Heart left ventricle (tissue), 16 donors: ENCODE measurements around the gene OR52E8. TPM values are rescaled to one million over a fixed set of nuclear protein-coding genes. Genes with fewer than 3 reads are reported as not detected.

Experiments used
- ATAC-seq, 4 donors: fragments of 200-7000 bp; cut with Tn5 transposase; one replicate each; pipeline ENCODE4 v1.9.1; 2020 to 2022; ENCODE audit warnings: moderate library complexity in 4 of 4, mild to moderate bottlenecking in 3 of 4, moderate number of reproducible peaks in 1 of 4
- DNase-seq, 5 donors: peaks; one replicate each; pipeline ENCODE4 v3.0.0-alpha.2; 2020
- H3K27ac ChIP-seq, 12 donors: fragments of 200-600 bp; sonication (generic) in 4 of 12; one replicate each; pipeline versions ENCODE4 v1.5.0 to v1.8.0; 2016 to 2022; ENCODE audit warnings: mild to moderate bottlenecking in 2 of 12
- H3K27me3 ChIP-seq, 9 donors: fragments of 200-600 bp; sonication (generic) in 2 of 9; one replicate each; pipeline versions ENCODE4 v1.5.1 to v1.8.0; 2016 to 2022; ENCODE audit warnings: mild to moderate bottlenecking in 3 of 9
- H3K36me3 ChIP-seq, 9 donors: fragments of 200-600 bp; sonication (generic) in 2 of 9; one replicate each; pipeline versions ENCODE4 v1.5.0 to v1.8.0; 2018 to 2022; ENCODE audit warnings: mild to moderate bottlenecking in 2 of 9
- H3K4me1 ChIP-seq, 12 donors: fragments of 200-600 bp; sonication (generic) in 4 of 12; one replicate each; pipeline versions ENCODE4 v1.5.0 to v1.8.0; 2016 to 2022; ENCODE audit warnings: mild to moderate bottlenecking in 3 of 12
- H3K4me3 ChIP-seq, 12 donors: fragments of 200-600 bp; sonication (generic) in 4 of 12; one replicate each; pipeline versions ENCODE4 v1.5.0 to v1.8.0; 2017 to 2022; ENCODE audit warnings: mild to moderate bottlenecking in 9 of 12, moderate library complexity in 4 of 12
- H3K9me3 ChIP-seq, 12 donors: fragments of 200-600 bp; sonication (generic) in 4 of 12; one replicate each; pipeline versions ENCODE4 v1.5.0 to v1.8.0; 2016 to 2022; ENCODE audit warnings: mild to moderate bottlenecking in 1 of 12
- CTCF ChIP-seq, 12 donors: fragments of 200-600 bp; sonication (generic) in 4 of 12; IDR thresholded peaks; one replicate each; pipeline versions ENCODE4 v1.5.0 to v1.8.0; 2018 to 2022; ENCODE audit warnings: antibody characterized with exemption in 12 of 12, mild to moderate bottlenecking in 5 of 12
- POLR2A ChIP-seq, 2 donors: fragments of 450-650 bp; IDR thresholded peaks; one replicate each; pipeline ENCODE4 v1.6.1; 2017; ENCODE audit warnings: antibody characterized with exemption in 2 of 2, mild to moderate bottlenecking in 2 of 2, moderate library complexity in 2 of 2
- WGBS, 4 donors: extraction: QIAGEN DNeasy Blood & Tissue Kit in 2 of 4; methylation state at CpG; one replicate each; pipeline versions ENCODE4 v1.1.5 to v1.1.7; 2013 to 2018; 5-methylcytosine and 5-hydroxymethylcytosine counted together
- intact Hi-C, 10 donors: fragments of 100-400 bp; cut with DNase I; formaldehyde crosslinking; loops; one replicate each; pipeline versions ENCODE4 v1.11.1 to v1.14.2; 2022
- long read RNA-seq, 3 donors: library from polyadenylated mRNA; unstranded; transcript quantifications; one replicate each; pipeline ENCODE4 v2.0.0, GENCODE V29; 2020 to 2021
- polyA plus RNA-seq, 2 donors: library from polyadenylated mRNA; stranded (reverse); fragments of 200-250 nt; gene quantifications; one replicate each; pipeline ENCODE4 v1.2.3, GENCODE V29; 2013
- total RNA-seq, 9 donors: library from RNA; depleted of rRNA in 2 of 9; stranded (reverse); fragments of >200 nt in 2 of 9; fragmentation: NEBNext Ultra II Directional in 3 of 9; extraction: Animal tissue kit (Norgen Biotek cat#: 25700) in 3 of 9; gene quantifications; one replicate each; pipeline versions ENCODE4 v1.1.0 to v1.2.4, GENCODE V29; 2016 to 2023
- donor health status: ischemic (EF 13 %, LVEDD 7.1; RV severe dilation, severe dysfunction).
- donor health status: healthy with polysubstance abuse.
- donor health status: DM: no; HTN: yes; CAD: no.
- donor health status: DM: no; HTN: no; CAD: no.
- donor health status: ischemic (EF 25% LVEDD 6.9; RV normal size, moderate dysfunction).
- donor health status: ischemic (EF 25% LVEDD 5.7; RV mildly dilated, moderate dysfunction).
- donor health status: healthy.
- donor health status: DM: yes; HTN: yes; CAD: no.
- donor health status: ischemic (EF 35%, LVEDD 5.7; RV mildly dilated, moderate dysfunction).
- donor health status: nonischemic (EF 11% LVEDD 7.7; RV severe dilation, severe dysfunction).
- donor health status: DM: yes; HTN: yes; CAD: no.
- donor health status: PGD.
- donor health status: ischemic (EF 29% LVEDD 5.4; RV normal size, mild dysfunction).
- donor health status: nonischemic (EF 23%, LVEDD 6.1; RV moderate dilation, normal function).

OR52E8 gene
- total RNA-seq = not detected
- polyA plus RNA-seq = not detected
- long read RNA-seq, donor 1 = 0 reads
- long read RNA-seq, donor 2 = 0 reads
- long read RNA-seq, donor 3 = 0 reads

DNA sequence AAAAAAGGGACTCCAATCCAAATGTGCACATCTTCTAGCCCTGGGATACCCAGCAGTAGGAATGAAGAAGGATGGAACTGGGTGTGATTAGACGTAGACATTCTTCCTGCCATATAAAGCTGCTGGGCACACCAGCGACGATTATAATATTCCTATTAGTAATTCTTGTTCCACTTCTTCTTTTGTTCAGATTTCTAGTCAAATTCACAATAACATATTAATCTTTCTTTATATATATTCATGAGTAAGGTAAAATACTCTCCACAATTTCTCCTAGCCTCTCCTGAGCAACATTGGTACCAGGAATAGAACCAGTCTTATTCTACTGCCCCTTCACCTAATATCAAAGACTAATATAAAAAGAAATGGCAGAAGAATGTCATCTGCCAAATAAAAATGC lies at the start of gene OR52E8:
OR52E8 (minus strand) TSS at position 101 of the 400 bp plus-strand sequence; CDS start at position 101, 0 bp downstream.
- no peaks in the 10 kb centered on the region for H3K4me1 ChIP-seq
- TF ChIP-seq CTCF (IDR thresholded peaks at IDR 0.05) (no peak), POLR2A (IDR thresholded peaks at IDR 0.05) (no peak)
- no peak within 1 kb of the TSS for H3K4me3 ChIP-seq
- no peak within 1 kb of the TSS for H3K27ac ChIP-seq
- no peak for ATAC-seq
- no peak for DNase-seq
- peaks cover 0 to 5% (median 0%) of the 10 kb centered on the region in 12 donors for H3K9me3 ChIP-seq
- H3K36me3 ChIP-seq = no peaks in the 10 kb centered on the region
- 86 to 96% (median 94%) methylated on average over 3 of the region's 3 CpGs for WGBS, 4 donors
- intact Hi-C loops = no loop called here
- H3K27me3 ChIP-seq = peaks cover 0 to 3% (median 0%) of the 10 kb centered on the region in 9 donors

DNA sequence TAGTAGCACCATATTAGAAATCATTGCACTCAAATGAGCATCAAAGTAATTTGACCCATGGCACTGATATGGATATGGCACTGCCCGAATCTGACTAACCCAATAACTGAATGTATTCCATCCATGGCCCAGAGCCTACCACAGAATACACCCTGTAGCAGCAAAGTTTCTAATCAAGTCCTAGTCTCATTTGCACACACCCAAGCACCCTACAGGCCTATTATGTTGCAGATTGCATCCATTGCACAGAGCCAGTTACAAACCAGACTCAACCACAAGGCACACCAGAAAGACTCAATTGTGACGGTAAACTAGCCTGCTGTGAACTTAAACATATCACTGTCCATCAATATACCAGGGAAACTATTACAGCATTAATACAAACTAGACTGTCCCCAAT lies 42.0 kb upstream of the OR52E8 start:
- 66 to 96% (median 80%) methylated on average over 2 of the region's 2 CpGs for WGBS, 4 donors
- ATAC-seq = no peak
- TF ChIP-seq CTCF (IDR thresholded peaks at IDR 0.05) (no peak), POLR2A (IDR thresholded peaks at IDR 0.05) (no peak)

DNA sequence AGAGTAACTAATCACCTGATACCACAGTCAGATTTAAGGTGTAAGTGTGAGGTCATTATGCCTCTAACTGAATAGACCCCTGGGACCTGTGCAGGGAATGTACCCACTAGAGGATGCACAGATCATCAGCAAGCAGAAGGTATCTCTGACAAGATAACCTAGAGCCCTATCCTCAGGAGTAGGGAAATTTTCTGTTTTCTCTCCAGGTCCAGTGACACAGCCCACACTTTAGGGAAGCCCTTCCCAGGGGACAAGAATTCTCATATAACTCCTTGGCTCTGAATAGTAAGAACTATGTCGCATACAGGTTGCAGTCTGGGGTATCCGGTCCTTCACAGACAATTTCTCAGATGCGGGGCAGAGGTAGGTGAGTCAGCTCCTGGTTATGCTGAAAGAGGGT lies 35.4 kb upstream of the OR52E8 start, which contains the start of gene OR52E5:
OR52E5 (plus strand) TSS at position 301 of the 400 bp plus-strand sequence. CDS start 7,569 bp downstream, outside the sequence.
- no peak for DNase-seq
- ATAC-seq = no peak
- no peaks in the 10 kb centered on the region for H3K9me3 ChIP-seq
- WGBS, 4 donors = 77 to 86% (median 85%) methylated on average over 3 of the region's 3 CpGs
- TF ChIP-seq POLR2A (IDR thresholded peaks at IDR 0.05) = no peak
- no peak for TF ChIP-seq CTCF (IDR thresholded peaks at IDR 0.05)
- intact Hi-C loops = no loop called here
- H3K4me3 ChIP-seq = no peak within 1 kb of the TSS
- no peak within 1 kb of the TSS for H3K27ac ChIP-seq
- H3K27me3 ChIP-seq = no peaks in the 10 kb centered on the region
- H3K36me3 ChIP-seq = no peaks in the 10 kb centered on the region
- H3K4me1 ChIP-seq = no peaks in the 10 kb centered on the region

More for the DNA sequence above, 42.0 kb upstream of the OR52E8 start:
- no peaks in the 10 kb centered on the region for H3K36me3 ChIP-seq
- DNase-seq = no peak
- H3K9me3 ChIP-seq = no peaks in the 10 kb centered on the region
- H3K27ac ChIP-seq = no peak overlapping the region
- no peaks in the 10 kb centered on the region for H3K27me3 ChIP-seq
- no peaks in the 10 kb centered on the region for H3K4me1 ChIP-seq
- intact Hi-C loops = no loop called here
- no peak overlapping the region for H3K4me3 ChIP-seq

DNA sequence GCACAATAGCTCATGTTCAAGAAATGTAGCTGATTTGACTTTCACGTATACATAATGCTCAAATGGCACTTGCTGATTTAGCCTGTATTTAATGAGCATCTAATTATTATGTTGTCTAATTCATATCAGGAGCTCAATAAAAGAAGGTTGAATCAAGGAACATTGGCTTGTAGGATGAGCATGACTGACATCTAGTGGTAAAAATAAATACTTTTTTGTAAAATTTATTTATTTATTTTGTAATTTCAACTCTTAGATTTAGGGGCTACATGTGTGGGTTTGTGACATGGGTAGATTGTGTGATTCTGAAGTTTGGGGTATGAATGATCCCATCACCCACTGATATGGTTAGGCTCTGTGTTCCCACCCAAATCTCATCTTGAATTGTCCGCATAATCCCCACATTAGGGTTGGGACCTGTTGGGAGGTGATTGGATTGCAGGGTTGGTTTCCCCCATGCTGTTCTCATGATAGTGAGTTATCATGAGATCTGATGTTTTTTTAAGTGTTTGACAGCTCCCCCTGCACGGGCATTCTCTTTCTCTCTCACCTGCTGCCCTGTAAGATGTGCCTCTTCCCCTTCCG lies 33.8 kb upstream of the OR52E8 start:
- intact Hi-C loops = no loop called here
- Histone ChIP-seq H3K27me3 (no peaks in the 10 kb centered on the region), H3K9me3 (no peaks in the 10 kb centered on the region), H3K27ac (no peak overlapping the region), H3K36me3 (no peaks in the 10 kb centered on the region), H3K4me3 (no peak overlapping the region), H3K4me1 (no peaks in the 10 kb centered on the region)
- TF ChIP-seq CTCF (IDR thresholded peaks at IDR 0.05) = peak in 11 of 12 donors; percentile 14 to 61 (median 47)
- TF ChIP-seq POLR2A (IDR thresholded peaks at IDR 0.05) = no peak
- ATAC-seq (no peak), DNase-seq (no peak)
- 57 to 64% (median 59%) methylated on average over 4 of the region's 4 CpGs for WGBS, 4 donors
